ENCODE measurements around the gene KRTAP20-1.

Gene KRTAP20-1

GRCh38 chr21:30579346-30579745, 36.9 kb upstream of the KRTAP20-1 start:
- no peak for DNase-seq (ENCODE audit: low read depth in 1 of 2, low spot score in 1 of 2)
- Histone ChIP-seq H3K27me3 (ENCODE audit: insufficient read depth, poor library complexity, severe bottlenecking) (no peaks in the 10 kb centered on the region), H3K4me3 (replicated peaks; ENCODE audit: insufficient read depth, low read length) (no peak overlapping the region), H3K27ac (replicated peaks) (no peak overlapping the region)
- TF ChIP-seq POLR2AphosphoS5 (IDR thresholded peaks at IDR 0.05; ENCODE audit: low read depth) (no peak), CTCF (IDR thresholded peaks at IDR 0.05; ENCODE audit: insufficient read depth, low read length) (no peak), SPI1 (IDR thresholded peaks at IDR 0.05; ENCODE audit: borderline replicate concordance, low read depth) (no peak), REST (IDR thresholded peaks at IDR 0.05; ENCODE audit: insufficient replicate concordance, low read depth) (no peak), GABPA (IDR thresholded peaks at IDR 0.05; ENCODE audit: low read depth) (no peak)

GRCh38 chr21:30580132-30580531, 36.1 kb upstream of the KRTAP20-1 start:
- no peak overlapping the region for H3K27ac ChIP-seq (replicated peaks)
- no peak overlapping the region for H3K4me3 ChIP-seq (replicated peaks; ENCODE audit: insufficient read depth, low read length)
- TF ChIP-seq POLR2AphosphoS5 (IDR thresholded peaks at IDR 0.05; ENCODE audit: low read depth) (no peak), REST (IDR thresholded peaks at IDR 0.05; ENCODE audit: insufficient replicate concordance, low read depth) (no peak)
- DNase-seq (ENCODE audit: low read depth in 1 of 2, low spot score in 1 of 2), result no peak
- H3K27me3 ChIP-seq (ENCODE audit: insufficient read depth, poor library complexity, severe bottlenecking), result no peaks in the 10 kb centered on the region

- no peak for DNase-seq (ENCODE audit: low read depth in 1 of 2, low spot score in 1 of 2)
- H3K4me3 ChIP-seq (replicated peaks; ENCODE audit: insufficient read depth, low read length), result no peak overlapping the region
- H3K27ac ChIP-seq (replicated peaks), result no peak overlapping the region
- no peaks in the 10 kb centered on the region for H3K27me3 ChIP-seq (ENCODE audit: insufficient read depth, poor library complexity, severe bottlenecking)
- TF ChIP-seq REST (IDR thresholded peaks at IDR 0.05; ENCODE audit: insufficient replicate concordance, low read depth) (no peak), SPI1 (IDR thresholded peaks at IDR 0.05; ENCODE audit: borderline replicate concordance, low read depth) (no peak), GABPA (IDR thresholded peaks at IDR 0.05; ENCODE audit: low read depth) (no peak), CTCF (IDR thresholded peaks at IDR 0.05; ENCODE audit: insufficient read depth, low read length) (no peak), POLR2AphosphoS5 (IDR thresholded peaks at IDR 0.05; ENCODE audit: low read depth) (no peak)
Observed at GRCh38 chr21:30582870-30583269, 33.4 kb upstream of the KRTAP20-1 start.

- TF ChIP-seq CTCF (IDR thresholded peaks at IDR 0.05; ENCODE audit: insufficient read depth, low read length) (no peak), SPI1 (IDR thresholded peaks at IDR 0.05; ENCODE audit: borderline replicate concordance, low read depth) (no peak), REST (IDR thresholded peaks at IDR 0.05; ENCODE audit: insufficient replicate concordance, low read depth) (no peak), POLR2AphosphoS5 (IDR thresholded peaks at IDR 0.05; ENCODE audit: low read depth) (no peak), GABPA (IDR thresholded peaks at IDR 0.05; ENCODE audit: low read depth) (no peak)
- H3K27me3 ChIP-seq (ENCODE audit: insufficient read depth, poor library complexity, severe bottlenecking), result no peaks in the 10 kb centered on the region
- DNase-seq (ENCODE audit: low read depth in 1 of 2, low spot score in 1 of 2), result no peak
- no peak within 1 kb of the TSS for H3K27ac ChIP-seq (replicated peaks)
- no peak within 1 kb of the TSS for H3K4me3 ChIP-seq (replicated peaks; ENCODE audit: insufficient read depth, low read length)
Observed at GRCh38 chr21:30590297-30590696, 25.9 kb upstream of the KRTAP20-1 start, which contains the start of gene KRTAP22-2. Gene KRTAP22-2, minus strand, starts transcription at chr21:30590397.

Data from HL-60 (cell line).